HG02798 (cell line): ENCODE results near the gene TTC28.

Experiments used
- ATAC-seq: cut with Tn5 transposase; IDR thresholded peaks from one replicate; pipeline ENCODE4 v1.9.1; 2021; ENCODE audit warnings: mild to moderate bottlenecking; ENCODE audit not compliant: unreplicated experiment, poor library complexity

The TTC28 gene

DNA sequence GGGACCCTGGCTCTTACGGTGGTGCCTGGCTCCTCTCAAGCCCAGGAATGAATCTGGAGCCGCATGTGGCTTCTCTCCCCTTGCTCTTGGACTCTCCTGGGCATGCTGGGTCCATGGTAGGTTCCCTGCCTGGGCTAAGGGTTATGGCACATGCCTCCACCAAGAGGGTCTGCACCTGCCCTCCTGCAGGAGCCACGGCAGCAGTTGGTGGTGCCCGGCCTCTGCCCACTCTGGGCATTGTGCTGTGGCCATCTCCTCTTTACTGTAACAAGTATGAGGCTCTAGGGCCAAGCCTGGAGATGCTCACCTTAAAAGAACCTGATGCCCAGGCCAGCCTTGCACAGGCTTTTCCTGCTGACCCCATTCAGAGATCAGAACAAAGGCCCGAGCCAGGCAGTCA is 656.6 kb downstream of the TTC28 start:
- no peak for ATAC-seq

GRCh38 chr22:28021998-28022660 is 657.5 kb downstream of the TTC28 start:
- ATAC-seq: no peak

GRCh38 chr22:28021116-28021997 is 658.3 kb downstream of the TTC28 start:
- ATAC-seq: no peak

DNA sequence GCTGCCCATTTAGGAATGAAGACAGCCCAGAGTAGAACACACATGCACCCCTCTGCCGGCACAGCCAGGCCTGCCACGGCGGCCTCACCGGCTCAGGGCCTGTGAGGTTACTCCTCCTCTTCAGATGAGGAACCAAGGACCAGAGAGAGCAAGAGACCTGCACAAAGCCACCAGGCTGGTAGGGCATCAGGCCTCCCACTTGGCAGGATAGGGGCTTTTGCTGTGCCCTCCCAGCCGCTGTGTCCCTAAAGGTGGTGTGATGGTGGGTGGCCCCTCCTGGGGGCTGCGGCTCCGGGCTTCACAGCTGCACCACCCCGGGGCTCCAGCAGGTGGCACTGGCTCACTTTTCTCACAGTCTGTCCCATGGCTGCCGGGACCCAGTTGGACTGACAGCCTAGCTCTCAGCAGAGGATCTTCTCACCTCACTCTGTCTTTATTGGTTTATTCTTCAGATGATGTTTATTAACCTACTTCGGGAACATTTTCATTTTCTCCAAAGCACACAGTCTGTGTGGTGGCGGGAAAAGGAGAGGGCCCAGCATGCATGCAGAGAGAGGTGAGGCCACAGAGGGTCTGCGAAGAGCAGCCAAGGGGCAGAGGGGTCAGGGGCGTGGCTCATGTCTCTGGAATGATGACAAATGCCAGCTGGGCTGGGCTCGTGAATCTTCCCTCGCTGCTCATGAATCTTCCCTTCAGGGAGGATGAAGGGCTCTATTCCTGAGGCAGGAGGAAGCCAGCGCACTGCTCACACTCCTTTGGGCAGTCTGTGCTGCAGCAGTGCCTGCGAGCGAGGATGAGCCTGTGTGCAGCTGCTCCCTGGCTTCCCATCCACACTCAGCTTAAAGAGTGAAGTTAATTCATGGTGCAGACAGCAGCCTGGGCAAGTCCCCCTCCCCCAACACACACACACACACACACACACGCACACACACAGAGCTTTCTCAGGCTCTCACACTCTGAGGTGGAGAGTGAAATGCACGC is 659.5 kb downstream of the TTC28 start:
- peak; percentile 65 for ATAC-seq

- ATAC-seq: no peak
Measured at GRCh38 chr22:28019360-28019759, 660.3 kb downstream of the TTC28 start.

GRCh38 chr22:28018461-28018927 is 661.1 kb downstream of the TTC28 start:
- no peak for ATAC-seq

- ATAC-seq: no peak
Measured at GRCh38 chr22:28017859-28018258, 661.8 kb downstream of the TTC28 start.

DNA sequence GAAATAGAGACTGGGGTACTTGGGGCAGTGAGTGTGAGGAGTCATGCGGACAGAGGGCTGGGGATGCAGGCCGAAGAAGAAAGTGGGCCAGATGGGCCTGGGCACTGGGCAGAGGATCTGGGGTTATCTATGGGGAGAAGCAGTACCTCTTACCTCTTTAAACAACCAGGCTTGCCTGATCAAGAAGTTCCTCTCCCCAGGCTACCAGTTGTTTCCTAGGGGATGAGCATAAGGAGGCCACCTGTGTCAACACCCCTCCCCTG is 662.2 kb downstream of the TTC28 start:
- no peak for ATAC-seq

DNA sequence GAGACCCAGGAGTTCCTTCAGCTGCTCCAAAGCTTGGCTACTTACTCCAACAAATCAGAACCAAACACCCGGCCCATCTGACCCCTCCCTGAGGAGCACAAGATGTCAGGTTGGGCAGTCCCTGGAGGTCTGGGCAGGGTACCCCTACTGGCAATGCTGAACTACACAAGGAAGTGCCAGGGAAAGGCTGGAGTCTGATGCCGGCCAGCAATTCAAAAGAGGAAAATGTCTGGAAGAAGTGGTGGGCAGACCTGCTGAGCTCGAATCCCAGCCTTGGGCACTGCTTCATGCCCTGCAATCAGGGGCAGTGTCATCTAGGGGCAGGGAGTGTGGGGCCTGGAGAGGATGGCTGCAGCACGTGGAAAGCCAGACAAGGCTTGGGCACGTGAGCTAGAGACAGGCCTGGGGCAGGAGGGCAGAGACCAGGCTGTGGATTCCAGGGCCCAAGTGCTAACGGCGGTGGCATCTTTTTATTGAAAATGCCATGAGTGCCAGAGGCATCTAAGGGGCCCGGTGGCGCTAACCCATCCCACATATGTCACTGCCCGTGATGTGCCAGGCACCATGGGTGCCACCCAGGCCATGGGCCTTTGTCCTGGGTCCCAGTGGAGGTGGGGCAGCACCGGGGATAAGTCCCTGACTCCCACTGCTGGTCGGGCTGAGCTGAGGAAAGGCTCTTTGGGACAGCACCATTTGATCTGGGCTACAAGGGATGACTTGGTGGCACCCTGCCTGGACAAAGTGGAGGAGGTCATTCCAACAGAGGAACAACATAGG is 662.7 kb downstream of the TTC28 start:
- no peak for ATAC-seq

DNA sequence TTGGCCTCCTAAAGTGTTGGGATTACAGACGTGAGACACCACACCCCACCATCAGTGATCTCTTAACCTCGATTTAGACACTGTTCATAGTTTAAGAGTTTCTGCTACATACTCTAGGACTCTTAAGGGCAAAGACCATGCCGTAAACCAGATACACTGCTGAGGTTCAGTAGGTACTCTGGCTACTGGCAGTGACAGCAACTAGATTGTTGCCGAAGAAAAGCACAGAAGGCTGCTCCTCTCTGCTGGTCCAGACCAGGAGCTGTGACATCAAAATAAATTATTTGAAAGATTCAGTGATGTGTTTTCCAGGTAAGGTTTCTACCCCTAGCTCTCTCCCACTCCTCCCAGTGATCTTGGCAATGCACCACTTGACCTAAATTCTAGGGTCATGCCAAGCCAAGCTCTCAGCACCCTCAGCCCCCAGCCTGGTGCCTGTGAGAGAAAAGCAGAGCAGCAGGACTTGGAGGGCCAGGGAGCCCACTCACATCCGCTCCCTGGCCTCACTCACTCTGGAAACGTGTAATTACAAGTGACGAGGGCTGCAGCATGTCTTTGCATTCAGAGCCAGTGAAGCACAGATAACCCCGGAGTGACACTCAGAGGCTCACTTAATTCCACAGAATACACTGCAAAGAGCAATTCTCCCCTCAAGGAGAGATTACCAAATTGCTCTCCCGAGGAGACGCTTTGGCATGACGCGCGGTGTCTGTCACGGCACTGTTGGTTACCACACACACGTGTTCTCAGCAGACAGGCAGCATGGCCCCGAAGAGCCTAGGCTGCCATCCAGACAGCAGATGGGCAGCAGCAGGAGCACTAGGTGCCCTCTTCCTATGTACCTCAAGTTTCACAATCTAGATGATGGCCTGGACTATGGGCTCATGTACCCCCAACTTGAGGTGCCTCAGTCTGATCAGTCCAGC is 663.7 kb downstream of the TTC28 start:
- ATAC-seq: no peak

DNA sequence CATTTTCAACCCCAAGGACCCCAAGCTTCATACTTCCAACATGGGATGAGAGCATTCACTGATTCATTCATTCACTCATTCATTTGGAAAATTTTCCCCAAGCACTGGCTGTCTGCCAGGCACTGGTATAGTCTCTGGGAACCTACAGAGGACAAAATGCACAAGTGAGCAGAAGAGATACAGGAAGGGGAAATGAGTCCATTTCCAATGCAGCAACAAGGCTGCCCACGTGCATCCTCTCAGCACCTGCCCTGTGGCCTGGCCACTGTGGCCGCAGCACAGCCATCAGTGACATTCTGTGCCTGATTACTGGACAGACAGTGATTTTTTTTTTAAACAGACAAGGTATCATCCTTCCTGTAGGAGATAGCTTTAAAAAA is 664.6 kb downstream of the TTC28 start:
- ATAC-seq: no peak

- ATAC-seq: no peak
Measured at GRCh38 chr22:28014211-28015045, 665.2 kb downstream of the TTC28 start.

GRCh38 chr22:28013611-28014010 is 666.0 kb downstream of the TTC28 start:
- ATAC-seq: no peak

DNA sequence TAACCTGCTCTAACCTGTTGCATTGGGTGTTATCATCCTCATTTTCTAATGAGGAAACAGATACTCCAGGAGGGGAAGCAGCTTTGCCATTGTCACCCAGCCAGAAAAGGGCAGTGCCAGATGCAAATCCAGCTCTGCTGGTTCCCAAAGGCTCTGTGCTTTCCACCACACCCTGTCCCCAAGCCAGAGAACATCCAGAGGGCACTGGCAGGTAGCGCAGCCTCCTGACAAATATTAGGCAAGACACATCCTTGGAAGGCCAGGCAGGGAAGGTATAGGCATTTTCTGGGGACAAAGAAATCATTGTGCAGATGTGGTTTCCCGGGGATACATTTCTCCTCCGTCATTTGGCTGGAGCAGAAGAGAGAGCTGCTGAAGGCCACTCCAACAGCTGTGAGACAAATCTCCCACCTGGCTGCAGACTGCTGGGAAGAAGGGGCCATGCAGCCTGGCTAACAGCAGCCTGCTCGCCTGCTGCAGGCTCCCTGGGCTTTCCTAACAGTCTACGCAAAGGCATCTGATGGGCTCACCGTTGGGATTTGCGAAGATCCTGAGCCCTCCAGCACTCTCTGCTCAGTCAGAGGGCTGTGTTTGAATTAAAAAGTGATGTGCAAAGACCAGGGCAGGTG is 666.7 kb downstream of the TTC28 start:
- ATAC-seq: no peak

- peak; percentile 54 for ATAC-seq
Measured at GRCh38 chr22:28009272-28009827, 670.3 kb downstream of the TTC28 start.

- no peak for ATAC-seq
Measured at GRCh38 chr22:28008649-28009048, 671.0 kb downstream of the TTC28 start.

DNA sequence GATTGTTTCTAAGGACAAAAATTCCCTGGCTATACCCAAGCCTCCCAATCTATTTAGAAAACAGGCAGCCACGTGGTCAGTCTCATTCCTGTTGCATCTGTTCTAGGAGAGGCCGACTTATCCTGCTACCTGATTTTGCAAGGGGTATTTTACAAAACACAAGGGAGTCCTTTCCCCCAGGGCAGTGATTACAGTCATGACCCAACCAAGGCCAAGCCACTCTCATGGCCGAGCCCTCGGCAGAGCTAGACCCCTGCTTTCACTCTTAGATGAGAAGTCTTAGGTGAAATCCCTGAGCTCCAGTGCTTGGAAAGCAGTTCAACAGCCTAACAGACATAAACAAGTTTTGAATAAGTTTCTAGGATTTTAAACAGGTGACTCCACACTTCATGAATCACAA is 671.6 kb downstream of the TTC28 start:
- ATAC-seq: no peak
